Loucy (cell line): ENCODE measurements around the gene OTUD5.

Experiments
- EZH2phosphoT487 ChIP-seq: fragments of 200-600 bp; IDR thresholded peaks from 2 replicates; pipeline ENCODE4 v1.6.1; 2018; ENCODE audit warnings: antibody characterized with exemption, mild to moderate bottlenecking, moderate library complexity, borderline replicate concordance
- TF ChIP-seq, protein P1 (sequence below): fragments of 200-600 bp; sonication (generic); conservative IDR thresholded peaks from 2 replicates; pipeline ENCODE4 v1.5.1; 2014; ENCODE audit warnings: mild to moderate bottlenecking, antibody characterized with exemption, low read length

DNA sequence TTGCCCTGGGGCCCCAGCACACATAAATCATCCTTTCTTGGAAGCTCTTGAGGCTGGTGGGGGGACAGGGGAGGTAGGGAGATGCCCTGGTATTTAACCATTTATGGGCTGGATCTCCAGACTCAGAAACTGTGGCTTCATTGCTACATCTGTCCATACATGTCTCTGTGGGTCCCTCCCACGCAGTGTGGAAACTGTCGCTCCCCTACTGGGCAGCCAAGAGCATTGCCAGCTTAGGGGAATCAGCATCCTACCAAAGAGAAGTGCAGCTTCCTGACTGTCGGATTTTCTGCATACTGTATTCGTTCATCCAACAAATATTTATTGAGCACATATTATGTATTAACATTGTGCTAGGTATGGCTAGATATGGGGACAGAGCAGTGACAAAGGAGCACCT lies 41.0 kb upstream of the OTUD5 start:
- no peak for TF ChIP-seq EZH2phosphoT487
- TF ChIP-seq, protein P1, sequence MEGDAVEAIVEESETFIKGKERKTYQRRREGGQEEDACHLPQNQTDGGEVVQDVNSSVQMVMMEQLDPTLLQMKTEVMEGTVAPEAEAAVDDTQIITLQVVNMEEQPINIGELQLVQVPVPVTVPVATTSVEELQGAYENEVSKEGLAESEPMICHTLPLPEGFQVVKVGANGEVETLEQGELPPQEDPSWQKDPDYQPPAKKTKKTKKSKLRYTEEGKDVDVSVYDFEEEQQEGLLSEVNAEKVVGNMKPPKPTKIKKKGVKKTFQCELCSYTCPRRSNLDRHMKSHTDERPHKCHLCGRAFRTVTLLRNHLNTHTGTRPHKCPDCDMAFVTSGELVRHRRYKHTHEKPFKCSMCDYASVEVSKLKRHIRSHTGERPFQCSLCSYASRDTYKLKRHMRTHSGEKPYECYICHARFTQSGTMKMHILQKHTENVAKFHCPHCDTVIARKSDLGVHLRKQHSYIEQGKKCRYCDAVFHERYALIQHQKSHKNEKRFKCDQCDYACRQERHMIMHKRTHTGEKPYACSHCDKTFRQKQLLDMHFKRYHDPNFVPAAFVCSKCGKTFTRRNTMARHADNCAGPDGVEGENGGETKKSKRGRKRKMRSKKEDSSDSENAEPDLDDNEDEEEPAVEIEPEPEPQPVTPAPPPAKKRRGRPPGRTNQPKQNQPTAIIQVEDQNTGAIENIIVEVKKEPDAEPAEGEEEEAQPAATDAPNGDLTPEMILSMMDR: peak; percentile 16; the same call in 1 of the 2 replicates
